Activated CD4-positive, alpha-beta memory T cell treated with anti-CD3 and anti-CD28 coated beads, Interleukin-2, amount 10 ng/mL, durations not matched to agents 7 days and 5 days (primary cell): Measurements from ENCODE around the gene LPCAT3. TPM values are rescaled to one million over a fixed set of nuclear protein-coding genes. Genes with fewer than 3 reads are reported as not detected.
A peak's percentile ranks its signal among the peaks of the same experiment; 100 is the strongest.

ENCODE experiments used
- CTCF ChIA-PET: fragments of 350-600 bp; sonication (Branson Sonifier 250); formaldehyde crosslinking; loops from one replicate; lab custom pipeline; 2021; ENCODE audit warnings: antibody characterized with exemption, inconsistent platforms; lab: Charles Lee
- POLR2A ChIA-PET: fragments of 350-600 bp; sonication (Branson Sonifier 250); formaldehyde crosslinking; loops from one replicate; lab custom pipeline; 2021; ENCODE audit warnings: antibody characterized with exemption; lab: Charles Lee
- DNase-seq: peaks from one replicate; pipeline ENCODE4 v3.0.0-alpha.2; 2020
- H3K27ac Mint-ChIP-seq: one replicate; pipeline ENCODE4 v1.8.0; 2021; ENCODE audit warnings: mild to moderate bottlenecking, mixed read lengths
- H3K27me3 Mint-ChIP-seq: one replicate; pipeline ENCODE4 v1.8.0; 2021; ENCODE audit warnings: mixed read lengths
- H3K36me3 Mint-ChIP-seq: one replicate; pipeline ENCODE4 v1.8.0; 2021; ENCODE audit warnings: low read depth, mixed read lengths
- H3K4me1 Mint-ChIP-seq: one replicate; pipeline ENCODE4 v1.8.0; 2021; ENCODE audit warnings: mixed read lengths
- H3K4me3 Mint-ChIP-seq: one replicate; pipeline ENCODE4 v1.8.0; 2021; ENCODE audit warnings: mild to moderate bottlenecking, mixed read lengths
- H3K9me3 Mint-ChIP-seq: one replicate; pipeline ENCODE4 v1.8.0; 2021; ENCODE audit warnings: mixed read lengths
- total RNA-seq, 2 experiments: library from RNA; stranded (reverse); gene quantifications; one replicate each; pipeline ENCODE4 v1.2.3, GENCODE V29; 2021

The LPCAT3 gene
- total RNA-seq, 2 experiments from 2014 or later: 34.6 to 37.0 TPM

- Mint-ChIP-seq H3K36me3 (peaks cover 57% of the 10 kb centered on the region), H3K4me3 (no peak overlapping the region), H3K27ac (peak overlapping the region; percentile 40), H3K27me3 (no peaks in the 10 kb centered on the region), H3K9me3 (no peaks in the 10 kb centered on the region), H3K4me1 (peaks cover 71% of the 10 kb centered on the region)
- CTCF ChIA-PET: interaction anchor here (0.5 to 2.7 kb wide), 8 partner anchors 8 to 145 kb away, joined by 3 to 42 read pairs (median 6); partner anchors contain the start of genes C12orf57, C1RL, PTPN6 and RNU7-1
- POLR2A ChIA-PET: interaction anchor here (2.0 to 4.2 kb wide), 6 partner anchors 10 to 140 kb away, joined by 7 to 118 read pairs (median 24); partner anchors contain the start of genes C12orf57, PTPN6 and RNU7-1
- DNase-seq: no peak
Observed at GRCh38 chr12:6967651-6968100, 50.6 kb downstream of the LPCAT3 start.

DNA sequence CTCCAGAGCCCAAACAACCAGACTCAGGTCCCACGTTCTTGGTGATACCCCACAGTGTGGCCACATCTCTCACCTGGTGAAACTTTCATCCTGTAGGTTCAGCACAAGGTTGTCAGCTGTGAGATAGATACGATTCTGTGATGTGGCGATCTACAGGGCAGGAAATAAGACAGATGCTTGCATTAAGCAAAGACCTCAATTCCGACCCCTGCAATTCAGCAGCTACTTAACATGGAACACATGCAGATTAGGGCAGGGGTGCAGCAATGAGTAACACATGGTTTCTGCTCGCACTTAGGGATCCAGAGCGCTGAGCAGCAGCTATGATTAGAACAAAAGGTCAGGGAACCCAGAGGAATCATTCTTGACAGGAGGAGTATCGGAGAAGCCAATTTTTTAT is 51.9 kb downstream of the LPCAT3 start:
- POLR2A ChIA-PET: interaction anchor here (1.3 to 13.2 kb wide), 4 partner anchors 12 to 41 kb away, joined by 3 to 1188 read pairs (median 4); partner anchors contain the start of genes C12orf57, PTPN6 and RNU7-1
- DNase-seq: no peak
- H3K27me3 Mint-ChIP-seq: no peaks in the 10 kb centered on the region
- no peak overlapping the region for H3K4me3 Mint-ChIP-seq
- H3K27ac Mint-ChIP-seq: peak overlapping the region; percentile 63
- CTCF ChIA-PET: interaction anchor here (1.1 to 12.2 kb wide), 5 partner anchors 18 to 145 kb away, joined by 3 to 465 read pairs (median 4); partner anchors contain the start of genes C12orf57, PTPN6, RNU7-1 and SPSB2
- peaks cover 58% of the 10 kb centered on the region for H3K36me3 Mint-ChIP-seq
- H3K4me1 Mint-ChIP-seq: peaks cover 71% of the 10 kb centered on the region
- no peaks in the 10 kb centered on the region for H3K9me3 Mint-ChIP-seq

GRCh38 chr12:6965714-6966113 is 52.6 kb downstream of the LPCAT3 start:
- Mint-ChIP-seq H3K9me3 (no peaks in the 10 kb centered on the region), H3K4me3 (no peak overlapping the region), H3K27me3 (no peaks in the 10 kb centered on the region), H3K4me1 (peaks cover 74% of the 10 kb centered on the region), H3K36me3 (peaks cover 62% of the 10 kb centered on the region), H3K27ac (peak overlapping the region; percentile 83)
- DNase-seq: no peak
- ChIA-PET POLR2A (interaction anchor here (1.3 to 13.2 kb wide), 4 partner anchors 11 to 41 kb away, joined by 3 to 1188 read pairs (median 4); partner anchors contain the start of genes C12orf57, PTPN6 and RNU7-1), CTCF (interaction anchor here (1.1 to 12.2 kb wide), 6 partner anchors 18 to 146 kb away, joined by 3 to 465 read pairs (median 5); partner anchors contain the start of genes C12orf57, C1RL, PTPN6 and RNU7-1)

- peaks cover 79% of the 10 kb centered on the region for H3K4me1 Mint-ChIP-seq
- CTCF ChIA-PET: interaction anchor here (0.9 to 12.2 kb wide), 14 partner anchors 10 to 500 kb away, joined by 3 to 465 read pairs (median 4); partner anchors contain the start of genes C12orf57, C1RL, LRRC23 and PTPN6
- H3K9me3 Mint-ChIP-seq: no peaks in the 10 kb centered on the region
- no peaks in the 10 kb centered on the region for H3K27me3 Mint-ChIP-seq
- no peak overlapping the region for H3K4me3 Mint-ChIP-seq
- peak overlapping the region; percentile 83 for H3K27ac Mint-ChIP-seq
- DNase-seq: peak; percentile 89
- H3K36me3 Mint-ChIP-seq: peaks cover 64% of the 10 kb centered on the region
- POLR2A ChIA-PET: interaction anchor here (1.0 to 13.2 kb wide), 17 partner anchors 9 to 143 kb away, joined by 3 to 1188 read pairs (median 4); partner anchors contain the start of genes ATN1, C12orf57, CDCA3 and LPCAT3
Observed at GRCh38 chr12:6965026-6965661, 53.1 kb downstream of the LPCAT3 start.

- Mint-ChIP-seq H3K4me3 (no peak overlapping the region), H3K36me3 (peaks cover 64% of the 10 kb centered on the region), H3K4me1 (peaks cover 83% of the 10 kb centered on the region), H3K9me3 (no peaks in the 10 kb centered on the region), H3K27ac (peak overlapping the region; percentile 83), H3K27me3 (no peaks in the 10 kb centered on the region)
- DNase-seq: no peak
- ChIA-PET CTCF (interaction anchor here (0.9 to 12.2 kb wide), 14 partner anchors 10 to 499 kb away, joined by 3 to 465 read pairs (median 4); partner anchors contain the start of genes C12orf57, C1RL, LRRC23 and PTPN6), POLR2A (interaction anchor here (0.9 to 13.2 kb wide), 17 partner anchors 10 to 144 kb away, joined by 3 to 1188 read pairs (median 4); partner anchors contain the start of genes ATN1, C12orf57, CDCA3 and LPCAT3)
Observed at GRCh38 chr12:6964605-6965025, 53.7 kb downstream of the LPCAT3 start.

- Mint-ChIP-seq H3K27ac (peak overlapping the region; percentile 83), H3K9me3 (no peaks in the 10 kb centered on the region), H3K4me1 (peaks cover 84% of the 10 kb centered on the region), H3K36me3 (peaks cover 65% of the 10 kb centered on the region), H3K4me3 (no peak overlapping the region), H3K27me3 (no peaks in the 10 kb centered on the region)
- DNase-seq: no peak
- POLR2A ChIA-PET: interaction anchor here (0.9 to 13.2 kb wide), 15 partner anchors 10 to 144 kb away, joined by 3 to 1188 read pairs (median 4); partner anchors contain the start of genes ATN1, C12orf57, CDCA3 and LPCAT3
- CTCF ChIA-PET: interaction anchor here (0.9 to 12.2 kb wide), 11 partner anchors 16 to 149 kb away, joined by 3 to 465 read pairs (median 6); partner anchors contain the start of genes C12orf57, C1RL, LRRC23 and PTPN6
Observed at GRCh38 chr12:6963791-6964413, 54.4 kb downstream of the LPCAT3 start.

DNA sequence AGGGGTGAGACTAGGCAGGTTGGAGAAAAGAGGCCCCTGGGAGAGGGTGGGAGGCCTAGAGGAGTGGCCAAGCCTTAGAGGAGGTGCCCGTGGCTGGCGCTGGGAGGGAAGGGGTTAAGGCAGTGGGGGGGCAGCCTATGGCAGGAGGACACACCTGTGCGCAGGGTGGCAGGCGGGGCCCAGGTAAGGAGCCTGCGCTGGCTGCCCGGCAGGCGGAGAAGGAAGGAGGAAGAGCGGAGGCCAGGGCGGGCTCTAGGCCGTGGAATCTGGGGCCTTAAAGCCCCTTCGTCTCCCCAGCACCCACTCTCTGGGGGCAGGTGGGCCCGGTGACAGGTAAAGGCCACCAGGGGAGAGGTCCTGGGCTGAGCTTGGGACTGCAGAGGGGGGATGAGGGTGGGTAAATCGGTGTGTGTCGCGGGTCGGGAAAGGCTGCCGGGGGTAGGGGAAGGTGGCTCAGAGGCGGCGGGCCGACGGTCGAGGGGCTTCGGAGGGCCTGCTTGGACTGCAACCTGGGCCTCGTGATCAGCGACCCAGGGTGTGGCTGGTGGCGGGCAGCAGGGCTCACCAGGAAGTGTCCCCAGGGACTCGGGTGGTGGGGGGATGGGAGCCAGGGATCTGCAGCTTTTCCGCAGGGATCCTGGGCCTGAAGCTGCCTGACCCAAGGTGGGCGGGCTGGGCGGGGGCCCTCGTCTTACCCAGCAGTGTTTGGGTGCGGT is 55.1 kb downstream of the LPCAT3 start:
- Mint-ChIP-seq H3K36me3 (peaks cover 65% of the 10 kb centered on the region), H3K4me1 (peaks cover 84% of the 10 kb centered on the region), H3K4me3 (no peak overlapping the region), H3K27me3 (no peaks in the 10 kb centered on the region), H3K27ac (peak overlapping the region; percentile 65), H3K9me3 (no peaks in the 10 kb centered on the region)
- no peak for DNase-seq
- CTCF ChIA-PET: interaction anchor here (2.0 to 12.2 kb wide), 5 partner anchors 15 to 150 kb away, joined by 7 to 465 read pairs (median 12); partner anchors contain the start of genes C12orf57, PTPN6 and RNU7-1
- POLR2A ChIA-PET: interaction anchor here (1.4 to 13.2 kb wide), 7 partner anchors 15 to 112 kb away, joined by 3 to 1188 read pairs (median 5); partner anchors contain the start of genes C12orf57, CDCA3, ENO2 and PTPN6

- ChIA-PET POLR2A (interaction anchor here (1.0 to 13.2 kb wide), 14 partner anchors 8 to 210 kb away, joined by 3 to 1188 read pairs (median 13); partner anchors contain the start of genes ATN1, C12orf57, C1RL and CDCA3), CTCF (interaction anchor here (1.7 to 12.2 kb wide), 6 partner anchors 14 to 93 kb away, joined by 5 to 465 read pairs (median 10); partner anchors contain the start of genes C12orf57, PTPN6, RNU7-1 and SPSB2)
- Mint-ChIP-seq H3K36me3 (peaks cover 66% of the 10 kb centered on the region), H3K27ac (peak overlapping the region; percentile 99), H3K4me1 (peaks cover 85% of the 10 kb centered on the region), H3K4me3 (peak overlapping the region; percentile 74), H3K27me3 (no peaks in the 10 kb centered on the region), H3K9me3 (no peaks in the 10 kb centered on the region)
- DNase-seq: no peak
Observed at GRCh38 chr12:6962285-6963015, 55.8 kb downstream of the LPCAT3 start.

- peaks cover 88% of the 10 kb centered on the region for H3K4me1 Mint-ChIP-seq
- peak; percentile 69 for DNase-seq
Observed at GRCh38 chr12:6961695-6962284, 56.5 kb downstream of the LPCAT3 start.

DNA sequence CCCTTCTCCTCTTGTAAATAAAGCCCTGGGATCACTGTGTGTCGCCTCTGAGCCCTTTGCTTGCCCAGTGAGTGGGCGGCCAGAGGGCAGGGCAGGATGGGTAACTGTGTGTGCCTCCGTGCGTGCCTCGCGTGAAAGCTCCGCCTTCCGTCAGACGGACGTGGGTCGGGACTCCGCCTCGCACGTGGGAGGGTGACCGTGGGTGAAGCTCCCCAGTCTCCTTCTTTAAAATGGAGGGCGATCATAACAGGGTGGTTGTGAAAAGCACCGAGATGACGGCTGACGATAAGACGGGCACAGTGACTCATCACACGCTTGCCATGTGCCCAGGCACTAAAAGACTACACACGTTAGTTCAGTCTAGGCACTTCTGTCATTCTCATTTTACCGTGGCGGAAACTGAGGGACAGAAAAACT is 57.0 kb downstream of the LPCAT3 start:
- peak overlapping the region; percentile 74 for H3K4me3 Mint-ChIP-seq
- DNase-seq: peak; percentile 89
- peaks cover 71% of the 10 kb centered on the region for H3K36me3 Mint-ChIP-seq
- CTCF ChIA-PET: interaction anchor here (0.6 to 12.2 kb wide), 9 partner anchors 8 to 151 kb away, joined by 3 to 465 read pairs (median 9); partner anchors contain the start of genes C12orf57, PTPN6, RNU7-1 and SPSB2
- peaks cover 91% of the 10 kb centered on the region for H3K4me1 Mint-ChIP-seq
- H3K27ac Mint-ChIP-seq: peak overlapping the region; percentile 99
- no peaks in the 10 kb centered on the region for H3K9me3 Mint-ChIP-seq
- POLR2A ChIA-PET: interaction anchor here (0.6 to 13.2 kb wide), 19 partner anchors 9 to 272 kb away, joined by 3 to 1188 read pairs (median 6); partner anchors contain the start of genes ATN1, C12orf57, C1RL and CDCA3
- H3K27me3 Mint-ChIP-seq: no peaks in the 10 kb centered on the region

More at GRCh38 chr12:6961695-6962284, 56.5 kb downstream of the LPCAT3 start:
- Mint-ChIP-seq H3K36me3 (peaks cover 68% of the 10 kb centered on the region), H3K27ac (peak overlapping the region; percentile 99), H3K9me3 (no peaks in the 10 kb centered on the region), H3K27me3 (no peaks in the 10 kb centered on the region), H3K4me3 (peak overlapping the region; percentile 74)
- POLR2A ChIA-PET: interaction anchor here (0.6 to 13.2 kb wide), 18 partner anchors 8 to 238 kb away, joined by 3 to 1188 read pairs (median 7); partner anchors contain the start of genes ATN1, C12orf57, C1RL and CDCA3
- CTCF ChIA-PET: interaction anchor here (0.6 to 12.2 kb wide), 8 partner anchors 14 to 151 kb away, joined by 3 to 465 read pairs (median 10); partner anchors contain the start of genes C12orf57, PTPN6, RNU7-1 and SPSB2
